K562 (cell line): ENCODE data around the gene WDR70. TPM values are rescaled to one million over a fixed set of nuclear protein-coding genes. Genes with fewer than 3 reads are reported as not detected.

Experiments used
- ELF4 ChIP-seq: fragments of 450-650 bp; formaldehyde crosslinking; IDR thresholded peaks from 2 replicates; pipeline ENCODE4 v1.4.0; 2022; ENCODE audit warnings: missing genetic modification characterization
- FOXJ3 ChIP-seq: sonication (generic); formaldehyde crosslinking; IDR thresholded peaks from 2 replicates; pipeline ENCODE4 v1.4.0; 2020; ENCODE audit warnings: mild to moderate bottlenecking, missing genetic modification reagents
- GTF2E2 ChIP-seq: fragments of 200-800 bp; sonication (Bioruptor generic); IDR thresholded peaks from 2 replicates; pipeline ENCODE4 v1.6.1; 2016; ENCODE audit warnings: missing genetic modification characterization, missing compliant biosample characterization
- LCOR ChIP-seq: sonication (generic); formaldehyde crosslinking; IDR thresholded peaks from 2 replicates; pipeline ENCODE4 v1.8.0; 2022; ENCODE audit warnings: mild to moderate bottlenecking, missing genetic modification reagents
- PHTF2 ChIP-seq: fragments of 250-450 bp; sonication (Bioruptor Pico); IDR thresholded peaks from 2 replicates; pipeline ENCODE4 v1.5.0; 2021; ENCODE audit warnings: mild to moderate bottlenecking
- POU5F1 ChIP-seq: fragments of 150-350 bp; IDR thresholded peaks from 2 replicates; pipeline ENCODE4 v1.6.1; 2014; ENCODE audit warnings: borderline replicate concordance, low read length, low read depth, mild to moderate bottlenecking; ENCODE audit not compliant: partially characterized antibody
- PPARD ChIP-seq: fragments of 250-450 bp; sonication (Bioruptor Pico); IDR thresholded peaks from 2 replicates; pipeline ENCODE4 v1.8.0; 2022; ENCODE audit warnings: inconsistent platforms, mild to moderate bottlenecking, moderate library complexity
- RBM22 ChIP-seq: fragments of 200-400 bp; formaldehyde crosslinking; IDR thresholded peaks from 2 replicates; pipeline ENCODE4 v1.6.1; 2018; ENCODE audit warnings: low read length, low read depth; ENCODE audit not compliant: poor library complexity, severe bottlenecking
- SMAD1 ChIP-seq: fragments of 150-350 bp; IDR thresholded peaks from 2 replicates; pipeline ENCODE4 v1.6.1; 2014; ENCODE audit warnings: low read length, low read depth; ENCODE audit not compliant: partially characterized antibody
- SPI1 ChIP-seq: IDR thresholded peaks from 2 replicates; pipeline ENCODE4 v1.6.1; 2011; ENCODE audit warnings: low read depth, low read length, control low read depth, borderline replicate concordance
- SRSF1 ChIP-seq: fragments of 200-400 bp; formaldehyde crosslinking; IDR thresholded peaks from 2 replicates; pipeline ENCODE4 v1.6.1; 2017; ENCODE audit warnings: mild to moderate bottlenecking, low read depth, low read length, moderate library complexity
- SRSF7 ChIP-seq: fragments of 200-400 bp; formaldehyde crosslinking; optimal IDR thresholded peaks from 2 replicates; pipeline ENCODE3; 2017; ENCODE audit warnings: mild to moderate bottlenecking, low read depth, low read length
- USF2 ChIP-seq: sonication (generic); formaldehyde crosslinking; IDR thresholded peaks from 2 replicates; pipeline ENCODE4 v1.5.0; 2020; ENCODE audit warnings: missing genetic modification reagents
- ZBTB1 ChIP-seq: sonication (generic); formaldehyde crosslinking; IDR thresholded peaks from 2 replicates; pipeline ENCODE4 v1.8.1; 2023; ENCODE audit warnings: missing genetic modification reagents, low read depth, mild to moderate bottlenecking, borderline replicate concordance
- ZBTB5 ChIP-seq: fragments of 450-650 bp; IDR thresholded peaks from 2 replicates; pipeline ENCODE4 v1.6.1; 2017; ENCODE audit warnings: antibody characterized with exemption
- ZC3H11A ChIP-seq: IDR thresholded peaks from 2 replicates; pipeline ENCODE4 v1.6.1; 2012; ENCODE audit warnings: low read depth, low read length, improper control_type of control experiment
- ZFP30 ChIP-seq: fragments of 250-450 bp; sonication (Bioruptor Pico); IDR thresholded peaks from 2 replicates; pipeline ENCODE4 v1.8.0; 2022; ENCODE audit warnings: moderate library complexity, mild to moderate bottlenecking, inconsistent platforms, borderline replicate concordance
- ZHX1 ChIP-seq: fragments of 150-350 bp; conservative IDR thresholded peaks from 2 replicates; pipeline ENCODE4 v1.6.1; 2014; ENCODE audit warnings: low read length
- ZKSCAN1 ChIP-seq: fragments of 150-350 bp; IDR thresholded peaks from 2 replicates; pipeline ENCODE4 v1.6.1; 2016; ENCODE audit warnings: low read depth, low read length
- ZNF280B ChIP-seq: fragments of 250-450 bp; sonication (Bioruptor Pico); IDR thresholded peaks from 2 replicates; pipeline ENCODE4 v1.5.1; 2021; ENCODE audit warnings: mild to moderate bottlenecking
- ZSCAN29 ChIP-seq: fragments of 450-650 bp; IDR thresholded peaks from 2 replicates; pipeline ENCODE4 v1.6.1; 2017
- polyA plus RNA-seq, 8 experiments: library from polyadenylated mRNA; depleted of rRNA in 4 of 8; stranded (reverse) in 5 of 8; unstranded in 3 of 8; fragments of >200 nt; fragmentation: Nextera tagmentation in 2 of 8; fragmentation: Illumina TruSeq in 1 of 8; extraction: Ambion mirVana in 2 of 8; extraction: Trizol in 1 of 8; gene quantifications; 2 replicates each; pipeline versions ENCODE4 v1.2.1 to v1.2.3, GENCODE V29; 2011 to 2014; ENCODE audit warnings: inconsistent platforms in 1 of 8, missing spikeins in 1 of 8
- total RNA-seq, 7 experiments: library from RNA; depleted of rRNA in 6 of 7; stranded (reverse); fragments of >200 nt in 6 of 7; fragmentation: Illumina TruSeq in 2 of 7; extraction: Trizol in 2 of 7; gene quantifications; 2 replicates each; pipeline versions ENCODE4 v1.2.1 to v1.2.3, GENCODE V29; 2011 to 2021; ENCODE audit warnings: low replicate concordance in 1 of 7

WDR70 gene
- total and polyA plus RNA-seq, 9 of the 15 experiments (the other 6 are each of a cell fraction or from before 2014, with no cell fraction given) = 16.8 to 46.6 (median 38.8) TPM

GRCh38 chr5:37552770-37553719 is 173.9 kb downstream of the WDR70 start (continued):
- TF ChIP-seq ZHX1 (no peak), FOXJ3 (CRISPR knock-in tag) (no peak), GTF2E2 (tag) (no peak; the same call in 1 of the 2 replicates), LCOR (peak; percentile 21; the same call in 1 of the 2 replicates), ZKSCAN1 (no peak), PHTF2 (CRISPR knock-in tag) (no peak), ZC3H11A (no peak), PPARD (CRISPR knock-in tag) (no peak), ZSCAN29 (no peak), POU5F1 (no peak), ELF4 (no peak), SRSF1 (no peak), USF2 (CRISPR knock-in tag) (no peak), RBM22 (no peak), SMAD1 (no peak), ZNF280B (CRISPR knock-in tag) (no peak), ZBTB1 (CRISPR knock-in tag) (no peak), SPI1 (peak; percentile 94), SRSF7 (no peak), ZBTB5 (no peak), ZFP30 (no peak)
